NCI-H2081 treated with DMSO at 0.1 percent for 48 hours (cell line): Measurements from ENCODE around the gene GIMAP8.

Experiments used
- DNase-seq: peaks from one replicate; lab custom pipeline; 2025; lab: John Stamatoyannopoulos, UW

Gene GIMAP8

DNA sequence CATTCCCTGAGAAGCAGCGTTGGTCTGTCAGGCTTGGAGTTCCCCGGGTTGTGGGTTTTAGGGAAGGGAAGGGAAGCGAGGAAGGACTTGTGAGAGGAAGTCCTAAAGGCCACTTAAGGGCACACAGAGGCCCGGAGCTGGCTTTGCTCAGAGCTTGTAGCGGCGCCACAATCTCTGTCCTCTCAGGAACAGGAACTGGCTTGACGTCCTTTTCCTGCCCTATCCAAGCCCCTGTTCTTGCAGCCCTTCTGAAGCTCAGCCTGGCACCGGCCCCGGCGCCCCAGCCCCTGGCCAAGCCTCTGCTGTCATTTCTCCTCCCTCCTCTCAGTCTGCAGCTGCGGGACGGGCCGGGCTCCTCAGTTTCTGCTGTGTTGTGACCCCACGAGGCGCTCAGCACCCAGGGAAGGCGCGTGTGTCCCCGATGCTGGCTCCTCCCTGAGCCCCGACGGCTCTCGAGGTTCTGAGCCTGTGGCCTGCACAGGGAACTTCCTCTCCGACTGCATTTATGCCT lies at the start of gene GIMAP8:
GIMAP8 (plus strand) TSS at position 140 of the 511 bp plus-strand sequence. CDS start 16,069 bp downstream, outside the sequence.
- DNase-seq = no peak

- DNase-seq = no peak
Observed at GRCh38 chr7:150400788-150401423, 49.5 kb upstream of the GIMAP8 start.

DNA sequence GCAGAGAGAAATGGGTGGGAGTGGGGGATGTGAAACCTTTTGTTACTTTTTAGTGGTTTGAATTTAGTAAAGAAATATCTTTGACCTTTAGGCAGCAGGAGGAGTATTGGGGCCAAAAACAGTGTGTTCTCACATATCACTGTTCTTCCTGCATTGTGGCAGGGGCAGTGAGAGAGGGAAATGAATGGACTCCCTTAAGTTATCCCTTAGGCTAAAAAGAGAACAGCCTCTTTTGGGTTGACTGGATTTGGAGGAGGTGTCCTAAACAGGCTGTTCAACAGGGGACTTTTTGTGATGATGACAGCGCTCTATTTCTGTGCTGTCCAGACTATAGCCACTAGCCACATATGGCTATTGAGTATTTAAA lies 49.0 kb upstream of the GIMAP8 start:
- DNase-seq = no peak

GRCh38 chr7:150401861-150402631 lies 48.4 kb upstream of the GIMAP8 start:
- no peak for DNase-seq

- no peak for DNase-seq
Observed at GRCh38 chr7:150402671-150403321, 47.6 kb upstream of the GIMAP8 start.

DNA sequence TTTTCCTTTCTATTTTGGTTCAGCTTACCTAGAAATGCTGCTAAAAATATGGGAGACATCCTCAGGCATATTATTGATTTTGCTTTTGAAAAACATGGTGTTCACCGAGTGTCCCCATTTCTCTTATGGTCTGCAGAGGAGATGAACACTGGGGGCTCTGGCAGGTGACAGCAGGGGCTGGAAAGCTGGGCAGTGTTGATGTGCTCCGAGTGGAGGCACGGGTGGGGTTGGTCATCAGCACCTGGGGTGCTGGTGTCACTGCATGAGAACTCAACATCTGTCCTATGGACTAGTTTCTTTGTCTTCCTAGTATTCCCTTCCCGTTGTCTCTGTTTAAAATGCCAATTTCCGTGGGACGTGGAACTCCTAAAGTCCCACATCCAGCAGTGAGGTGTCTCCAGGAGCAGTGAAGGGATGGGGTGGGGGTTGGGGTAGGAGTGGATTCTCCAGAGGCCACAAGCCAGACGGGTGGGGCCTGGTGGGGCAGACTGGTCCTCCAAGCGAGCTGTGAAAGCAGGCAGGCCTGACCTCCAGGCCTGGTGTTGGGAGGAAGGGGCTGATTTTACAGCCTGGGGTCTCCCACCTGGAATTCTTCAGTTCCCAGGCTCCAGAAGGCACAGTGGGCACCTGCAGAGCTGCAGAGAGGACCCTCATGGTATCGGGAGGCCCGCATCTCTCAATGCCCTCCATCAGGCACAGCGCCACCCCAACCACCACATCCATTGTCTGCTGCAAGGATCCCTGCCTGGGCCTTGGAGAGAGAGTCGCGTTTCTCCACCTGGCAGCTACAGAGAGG lies 46.9 kb upstream of the GIMAP8 start:
- no peak for DNase-seq

DNA sequence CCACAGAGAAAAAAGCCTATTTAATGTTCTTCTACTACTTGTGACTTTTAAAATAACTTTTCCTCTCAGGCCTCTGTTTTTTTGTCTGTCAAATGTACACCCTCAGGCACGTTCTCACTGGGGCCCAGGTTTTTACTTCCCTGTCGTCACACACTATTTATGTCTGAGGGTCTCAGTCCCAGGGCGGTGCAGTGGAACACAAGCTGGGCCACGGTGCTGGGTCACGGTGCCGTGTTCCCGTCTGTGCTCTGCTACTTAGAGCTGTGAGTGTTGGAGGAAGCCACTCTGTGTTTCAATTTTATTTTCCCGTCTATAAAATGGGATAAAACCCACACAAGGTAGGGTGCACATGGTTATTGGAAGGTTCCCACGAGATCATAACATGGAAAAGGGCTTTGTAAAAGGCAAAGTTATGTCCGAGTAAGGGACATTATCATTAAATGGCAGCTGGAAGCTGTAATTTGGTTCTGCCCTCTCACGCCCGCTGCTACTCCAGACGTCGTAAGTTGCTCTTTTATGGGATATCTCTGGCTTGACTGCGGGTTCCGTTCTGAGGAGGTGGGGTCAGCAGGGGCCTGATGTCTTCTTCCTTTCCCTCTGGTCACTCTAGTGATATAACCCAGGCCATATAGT lies 46.1 kb upstream of the GIMAP8 start:
- no peak for DNase-seq

DNA sequence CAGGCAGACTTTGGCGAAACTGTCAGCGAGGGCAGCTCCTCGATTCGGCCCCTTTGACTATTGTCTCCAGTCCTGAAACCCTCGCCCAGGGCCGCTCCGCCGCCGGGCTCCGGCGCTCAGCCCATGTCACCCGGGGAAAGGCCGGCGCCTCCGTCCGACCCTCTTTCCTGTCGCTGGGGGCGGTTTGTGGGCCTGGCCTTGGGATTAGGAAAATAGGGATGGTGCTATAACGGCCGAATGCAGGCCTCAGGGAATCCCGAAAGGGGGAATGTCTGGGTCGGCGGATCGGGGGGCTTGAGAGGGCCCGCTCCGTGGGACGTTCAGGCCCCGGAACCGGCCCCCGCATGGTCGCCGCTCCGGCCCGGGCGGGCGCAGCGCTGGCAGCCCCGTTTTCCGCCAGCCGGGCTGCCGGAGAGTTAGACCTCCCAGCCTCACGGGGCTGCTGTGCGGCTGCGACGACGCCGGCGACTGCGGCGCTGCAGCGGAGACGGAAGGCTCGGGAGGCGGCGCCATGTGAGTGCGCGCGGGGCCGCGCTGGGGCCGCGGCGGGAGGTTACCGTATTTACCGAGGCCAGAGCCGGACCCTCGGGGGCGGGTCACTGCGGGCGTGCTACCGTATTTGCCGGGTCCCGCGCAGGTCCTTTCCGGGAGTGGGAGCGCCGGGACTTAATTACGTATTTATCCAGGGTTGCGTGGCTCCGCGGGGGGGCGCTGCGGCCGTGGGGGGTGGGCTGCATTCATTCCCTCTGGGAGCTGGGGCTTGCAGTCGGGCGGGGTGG lies 45.4 kb upstream of the GIMAP8 start:
- DNase-seq = no peak

GRCh38 chr7:150405584-150406311 lies 44.7 kb upstream of the GIMAP8 start:
- no peak for DNase-seq

GRCh38 chr7:150406312-150406566 lies 44.2 kb upstream of the GIMAP8 start:
- no peak for DNase-seq

DNA sequence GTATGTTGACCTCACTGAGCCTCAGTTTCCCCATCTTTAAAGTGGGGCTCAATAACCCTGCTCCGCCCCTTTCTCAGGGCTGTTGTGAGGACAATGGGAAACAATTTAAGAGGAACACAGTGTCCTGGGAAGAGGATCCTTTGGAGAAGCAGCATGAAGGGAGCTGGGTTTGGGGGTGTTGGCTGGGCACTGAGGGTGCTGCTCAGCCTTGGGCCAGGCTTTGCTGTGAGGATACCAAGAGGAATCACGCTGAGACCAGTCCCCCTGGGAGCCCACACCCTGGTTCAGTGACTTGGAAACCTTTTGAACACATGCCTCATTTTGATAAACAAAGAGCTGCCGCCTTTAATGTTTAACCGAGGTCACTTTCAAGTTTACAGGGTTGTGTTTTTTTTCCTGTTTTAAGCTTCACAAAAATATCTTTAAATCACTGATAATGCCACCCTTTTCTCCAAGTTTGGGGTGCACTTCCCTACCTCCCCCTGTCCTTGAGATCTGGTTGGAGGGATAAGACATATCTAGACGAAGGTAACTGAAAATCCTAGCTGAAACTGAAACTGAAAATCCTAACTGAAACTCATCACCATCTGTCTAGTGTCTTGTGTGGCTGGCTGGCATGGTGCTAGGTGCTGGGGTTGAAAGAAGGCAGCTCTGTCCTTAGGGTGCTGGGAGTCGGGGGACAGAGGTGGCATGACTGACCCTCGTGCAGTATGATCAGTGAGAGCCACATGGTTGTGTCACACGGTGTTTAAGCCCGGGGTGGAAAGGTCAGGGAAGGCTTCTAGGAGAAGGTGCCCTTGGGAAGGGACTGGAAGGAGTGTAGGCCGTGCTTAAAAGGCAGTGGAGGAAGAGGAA lies 43.6 kb upstream of the GIMAP8 start:
- no peak for DNase-seq

DNA sequence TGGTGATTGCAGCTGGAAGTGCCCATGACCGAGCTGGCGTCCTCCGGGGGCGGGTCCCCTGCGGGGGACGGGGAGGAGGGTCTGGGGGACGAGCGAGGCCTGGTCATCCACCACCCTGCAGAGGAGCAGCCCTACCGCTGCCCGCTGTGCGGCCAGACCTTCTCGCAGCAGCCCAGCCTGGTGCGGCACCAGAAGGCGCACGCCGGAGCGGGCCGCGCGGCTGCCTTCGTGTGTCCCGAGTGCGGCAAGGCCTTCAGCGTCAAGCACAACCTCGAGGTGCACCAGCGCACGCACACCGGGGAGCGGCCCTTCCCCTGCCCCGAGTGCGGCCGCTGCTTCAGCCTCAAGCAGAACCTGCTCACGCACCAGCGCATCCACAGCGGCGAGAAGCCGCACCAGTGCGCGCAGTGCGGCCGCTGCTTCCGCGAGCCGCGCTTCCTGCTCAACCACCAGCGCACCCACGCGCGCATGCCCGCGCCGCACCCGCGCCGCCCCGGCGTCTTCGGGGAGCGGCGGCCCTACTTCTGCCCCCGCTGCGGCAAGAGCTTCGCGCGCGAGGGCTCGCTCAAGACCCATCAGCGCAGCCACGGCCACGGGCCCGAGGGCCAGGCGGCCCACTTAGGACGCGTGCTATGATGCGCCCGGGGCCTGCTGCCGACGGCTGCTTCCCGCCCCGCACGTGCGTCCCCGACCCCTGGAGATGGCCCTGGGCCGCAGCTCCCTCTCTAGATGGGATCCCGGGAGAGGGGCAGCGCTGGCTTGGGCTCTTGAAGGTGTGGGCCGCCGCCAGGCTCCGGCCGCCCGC lies 42.6 kb upstream of the GIMAP8 start:
- DNase-seq = no peak

DNA sequence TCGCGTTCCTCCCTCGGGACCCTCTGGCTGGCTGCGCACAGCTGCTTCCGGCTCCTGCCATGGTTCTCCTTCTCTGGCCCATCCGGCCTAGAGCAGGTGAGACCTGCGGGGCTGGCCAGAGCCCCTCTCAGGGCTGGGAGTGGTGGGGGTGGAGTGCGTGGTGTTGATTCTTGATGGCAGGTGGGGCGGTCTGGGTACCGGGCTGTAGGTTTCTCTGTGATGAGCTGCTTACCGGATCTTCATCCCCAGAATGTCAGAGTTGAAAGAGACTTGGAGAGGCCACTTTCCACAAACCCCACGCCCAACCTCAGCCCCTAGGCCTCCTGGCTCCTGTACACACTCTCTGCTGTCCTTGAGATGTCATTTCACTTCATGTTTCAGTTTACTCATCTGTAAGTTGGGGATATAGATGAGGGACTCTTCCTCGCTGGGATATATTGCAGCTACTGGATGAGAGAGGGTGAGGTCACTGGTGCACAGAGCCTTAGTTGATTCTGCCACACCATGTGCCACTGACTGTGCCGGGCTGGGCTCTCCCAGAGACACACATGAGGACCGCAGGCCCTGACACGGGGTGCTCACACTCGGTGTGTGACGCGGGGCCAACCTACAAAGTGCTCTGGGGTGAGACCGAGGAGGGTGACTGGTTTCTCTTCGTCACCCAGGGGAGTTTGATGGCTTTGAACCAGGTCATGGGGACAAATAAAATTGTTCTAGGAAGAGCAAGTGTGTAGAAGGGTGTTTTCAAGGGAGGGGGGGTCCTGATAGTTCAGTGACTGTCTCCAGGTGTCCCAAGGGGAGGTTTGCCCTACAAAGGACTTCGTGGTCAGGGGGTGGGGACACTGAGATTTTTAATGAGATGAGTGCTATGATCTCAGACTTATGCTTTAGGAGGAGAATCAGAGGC lies 41.8 kb upstream of the GIMAP8 start:
- no peak for DNase-seq

DNA sequence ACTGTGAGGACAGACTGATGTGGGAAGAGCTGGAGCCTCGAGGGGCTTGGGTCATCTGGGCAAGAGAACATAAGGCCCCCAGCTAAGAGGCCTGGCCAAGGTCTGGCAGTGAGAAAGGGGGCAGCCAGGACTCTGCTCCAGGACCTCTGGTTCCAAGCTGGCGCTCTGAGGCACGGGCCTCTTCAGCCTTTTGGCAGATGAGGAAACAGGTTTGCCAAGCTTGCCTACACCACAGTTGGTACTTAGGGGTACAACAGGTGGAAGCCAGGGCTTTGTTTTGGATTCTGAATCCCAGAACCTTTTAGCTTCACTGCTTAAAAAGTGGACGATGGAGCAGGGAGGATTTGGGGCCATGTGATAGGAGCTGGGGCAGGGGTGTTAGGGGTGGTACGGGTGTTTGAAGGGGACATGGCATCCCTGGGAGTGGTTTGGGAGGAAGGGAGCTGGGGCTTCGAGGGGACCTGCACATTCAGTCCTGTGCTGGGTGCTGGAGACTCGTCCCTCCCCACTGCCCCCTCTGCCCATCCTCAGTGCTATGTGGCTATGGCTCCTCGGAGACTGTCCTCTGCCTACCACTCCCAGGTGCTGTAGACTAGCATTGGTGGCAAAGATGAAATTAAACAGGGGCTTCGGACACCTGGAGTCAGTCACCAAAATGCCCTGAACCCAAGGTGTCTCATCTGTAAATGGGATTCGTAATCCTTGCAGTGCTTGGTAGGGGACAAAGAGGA lies 41.0 kb upstream of the GIMAP8 start:
- no peak for DNase-seq

GRCh38 chr7:150410131-150410530 lies 40.3 kb upstream of the GIMAP8 start:
- no peak for DNase-seq

GRCh38 chr7:150410680-150411346 lies 39.6 kb upstream of the GIMAP8 start:
- DNase-seq = no peak
